D721Med (cell line): ENCODE results near the gene GBP5.
A peak's percentile ranks its signal among the peaks of the same experiment; 100 is the strongest.
"Not testable (repeated sequence)": the region's sequence is repeated elsewhere in the genome, so short reads cannot be mapped to it uniquely, and the experiment has no call there.

ENCODE experiments used
- DNase-seq: peaks from one replicate; pipeline ENCODE4 v3.0.0; 2011; ENCODE audit warnings: low spot score; ENCODE audit not compliant: insufficient read length
- FAIRE-seq: peaks from 2 replicates; lab custom pipeline; 2011; peaks lifted over from hg19 to GRCh38; lab: Jason Lieb, UNC
- TF ChIP-seq, protein P1 (sequence below): IDR thresholded peaks from 2 replicates; pipeline ENCODE4 v1.5.1; 2012; ENCODE audit warnings: mild to moderate bottlenecking, control low read depth; ENCODE audit not compliant: insufficient read depth; ENCODE audit errors: missing control alignments

The GBP5 gene

GRCh38 chr1:89272269-89273041, at the start of gene GBP5:
TSS of gene GBP5 (minus strand) at chr1:89272860. CDS start at chr1:89269555, 3,305 bp downstream.
- not testable (repeated sequence) for FAIRE-seq, DNase-seq

DNA sequence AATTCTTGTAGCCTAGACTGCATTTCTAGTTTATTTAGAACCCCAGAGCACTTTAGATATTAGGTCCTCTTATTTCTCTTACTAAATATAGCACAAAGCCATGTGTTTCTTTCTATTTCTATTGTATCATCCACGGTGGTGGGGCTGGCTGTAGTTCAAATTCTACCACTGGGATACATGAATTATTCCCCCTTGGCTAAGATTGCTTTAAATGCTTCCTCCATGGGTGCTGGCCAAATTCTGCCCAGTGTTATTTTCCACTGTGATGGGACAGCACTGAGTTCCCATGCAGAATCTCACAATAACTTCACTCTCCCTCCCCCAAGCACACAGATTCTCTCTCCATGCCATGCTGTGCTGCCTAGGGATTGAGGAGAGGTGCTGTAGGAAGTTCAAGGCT, 49.7 kb upstream of the GBP5 start:
- DNase-seq (no peak), FAIRE-seq (no peak)

DNA sequence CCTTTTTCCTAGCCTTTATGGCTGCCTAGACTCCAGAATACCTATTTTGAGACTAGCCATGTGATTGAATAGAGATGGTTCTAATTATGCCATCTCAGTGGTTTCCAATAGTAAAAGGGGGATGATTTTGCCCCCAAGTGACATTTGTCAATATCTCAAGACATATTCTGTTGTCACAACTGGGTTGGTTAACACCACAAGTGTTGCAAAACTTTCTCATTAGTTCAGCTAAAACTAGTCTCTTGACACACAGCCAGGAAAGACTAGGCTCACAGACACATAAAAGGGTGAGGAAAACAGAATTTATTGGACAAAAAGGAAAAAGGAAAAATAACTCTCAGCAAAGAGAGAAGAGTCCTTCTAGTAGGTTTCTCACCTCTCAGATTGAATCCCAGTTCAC, 39.9 kb upstream of the GBP5 start:
- TF ChIP-seq, protein P1, sequence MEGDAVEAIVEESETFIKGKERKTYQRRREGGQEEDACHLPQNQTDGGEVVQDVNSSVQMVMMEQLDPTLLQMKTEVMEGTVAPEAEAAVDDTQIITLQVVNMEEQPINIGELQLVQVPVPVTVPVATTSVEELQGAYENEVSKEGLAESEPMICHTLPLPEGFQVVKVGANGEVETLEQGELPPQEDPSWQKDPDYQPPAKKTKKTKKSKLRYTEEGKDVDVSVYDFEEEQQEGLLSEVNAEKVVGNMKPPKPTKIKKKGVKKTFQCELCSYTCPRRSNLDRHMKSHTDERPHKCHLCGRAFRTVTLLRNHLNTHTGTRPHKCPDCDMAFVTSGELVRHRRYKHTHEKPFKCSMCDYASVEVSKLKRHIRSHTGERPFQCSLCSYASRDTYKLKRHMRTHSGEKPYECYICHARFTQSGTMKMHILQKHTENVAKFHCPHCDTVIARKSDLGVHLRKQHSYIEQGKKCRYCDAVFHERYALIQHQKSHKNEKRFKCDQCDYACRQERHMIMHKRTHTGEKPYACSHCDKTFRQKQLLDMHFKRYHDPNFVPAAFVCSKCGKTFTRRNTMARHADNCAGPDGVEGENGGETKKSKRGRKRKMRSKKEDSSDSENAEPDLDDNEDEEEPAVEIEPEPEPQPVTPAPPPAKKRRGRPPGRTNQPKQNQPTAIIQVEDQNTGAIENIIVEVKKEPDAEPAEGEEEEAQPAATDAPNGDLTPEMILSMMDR = no peak
- DNase-seq (no peak), FAIRE-seq (no peak)

More for the DNA sequence above, 49.7 kb upstream of the GBP5 start:
- TF ChIP-seq, protein P1 = no peak

- FAIRE-seq (no peak), DNase-seq (no peak)
- TF ChIP-seq, protein P1 = no peak
Measured at GRCh38 chr1:89311757-89312156, 39.1 kb upstream of the GBP5 start.

GRCh38 chr1:89310976-89311375, 38.3 kb upstream of the GBP5 start:
- TF ChIP-seq, protein P1 = no peak
- no peak for DNase-seq
- FAIRE-seq = no peak

DNA sequence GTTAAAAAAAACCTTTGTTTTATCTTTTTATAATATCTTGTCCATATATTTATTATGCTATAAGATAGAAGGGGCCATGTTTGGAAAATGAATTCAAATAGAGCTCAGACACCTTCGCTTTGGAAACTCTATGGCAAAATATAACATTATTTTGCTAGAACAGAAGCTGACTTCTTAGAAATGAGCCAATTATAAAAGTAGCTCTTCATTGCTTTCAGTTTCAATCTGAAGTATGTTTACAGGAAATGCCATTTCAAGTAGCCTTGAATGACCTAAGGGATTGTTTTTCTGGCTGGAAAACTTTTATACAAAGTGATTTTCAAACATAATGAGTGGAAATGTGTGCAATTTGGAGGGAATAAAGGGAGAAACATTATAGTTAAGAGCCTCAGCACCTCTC, 37.8 kb upstream of the GBP5 start:
- FAIRE-seq (no peak), DNase-seq (no peak)
- TF ChIP-seq, protein P1 = no peak

DNA sequence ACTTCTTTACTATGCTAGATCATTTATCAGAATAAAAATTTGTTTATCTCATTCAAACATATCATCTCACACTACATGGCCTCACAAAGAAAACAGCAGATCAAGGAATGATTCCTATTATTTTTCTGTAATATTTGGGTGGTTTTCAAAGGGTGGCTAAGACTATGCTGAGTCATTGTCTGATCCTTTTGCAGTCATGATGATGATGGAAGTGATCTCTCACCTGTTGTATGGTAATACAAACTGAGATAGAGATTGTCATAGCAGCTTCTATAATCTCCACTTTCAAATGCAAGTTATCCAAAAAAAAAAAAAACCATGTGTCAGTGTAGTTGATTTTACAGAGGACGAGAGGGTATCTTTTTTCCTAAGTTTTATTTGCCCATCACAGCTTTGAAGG, 37.2 kb upstream of the GBP5 start:
- FAIRE-seq (peak; percentile 11), DNase-seq (no peak)
- TF ChIP-seq, protein P1 = no peak

DNA sequence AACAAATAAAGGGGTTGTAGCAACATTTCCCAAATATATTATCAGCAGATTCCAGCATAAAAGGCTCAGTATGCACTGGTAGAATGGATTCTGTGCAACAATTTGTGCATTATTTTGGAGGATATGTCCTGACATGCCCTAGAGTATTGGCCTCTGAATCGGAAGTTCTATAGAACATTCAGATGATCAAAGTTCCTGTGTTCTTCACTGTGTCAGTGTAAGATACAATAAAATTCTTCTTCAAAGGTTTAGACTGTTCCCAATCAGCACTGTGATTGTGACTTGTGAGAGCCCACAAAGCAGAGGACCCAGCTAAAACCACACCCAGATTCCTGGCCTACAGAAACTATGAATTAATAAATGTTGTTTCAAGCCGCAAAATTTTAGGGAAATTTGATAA, 33.6 kb upstream of the GBP5 start:
- FAIRE-seq (no peak), DNase-seq (no peak)
- TF ChIP-seq, protein P1 = no peak
